ENCODE measurements around the gene RGS1.
A peak's percentile ranks its signal among the peaks of the same experiment; 100 is the strongest.

Gene RGS1

GRCh38 chr1:192575499-192576189 lies at the start of gene RGS1:
RGS1 (plus strand) TSS chr1:192575773; CDS start chr1:192575793, 20 bp downstream.
- DNase-seq (ENCODE audit: low read depth, low spot score): no peak

- no peak for DNase-seq (ENCODE audit: low read depth, low spot score)
Measured at GRCh38 chr1:192527111-192527795, 48.3 kb upstream of the RGS1 start.

GRCh38 chr1:192527950-192528349 lies 47.6 kb upstream of the RGS1 start:
- no peak for DNase-seq (ENCODE audit: low read depth, low spot score)

GRCh38 chr1:192529031-192529755 lies 46.4 kb upstream of the RGS1 start:
- no peak for DNase-seq (ENCODE audit: low read depth, low spot score)

- no peak for DNase-seq (ENCODE audit: low read depth, low spot score)
Measured at GRCh38 chr1:192529811-192530210, 45.8 kb upstream of the RGS1 start.

- no peak for DNase-seq (ENCODE audit: low read depth, low spot score)
Measured at GRCh38 chr1:192530254-192530653, 45.3 kb upstream of the RGS1 start.

- peak; percentile 59 for DNase-seq (ENCODE audit: low read depth, low spot score)
Measured at GRCh38 chr1:192531037-192531703, 44.4 kb upstream of the RGS1 start.

- DNase-seq (ENCODE audit: low read depth, low spot score): no peak
Measured at GRCh38 chr1:192534666-192535065, 40.9 kb upstream of the RGS1 start.

- DNase-seq (ENCODE audit: low read depth, low spot score): no peak
Measured at GRCh38 chr1:192535916-192536664, 39.5 kb upstream of the RGS1 start.

- DNase-seq (ENCODE audit: low read depth, low spot score): no peak
Measured at GRCh38 chr1:192538407-192539296, 36.9 kb upstream of the RGS1 start.

- DNase-seq (ENCODE audit: low read depth, low spot score): peak; percentile 65
Measured at GRCh38 chr1:192539297-192540092, 36.1 kb upstream of the RGS1 start.

GRCh38 chr1:192543445-192543844 lies 32.1 kb upstream of the RGS1 start:
- DNase-seq (ENCODE audit: low read depth, low spot score): no peak

- no peak for DNase-seq (ENCODE audit: low read depth, low spot score)
Measured at GRCh38 chr1:192545896-192546521, 29.6 kb upstream of the RGS1 start.

GRCh38 chr1:192546596-192547190 lies 28.9 kb upstream of the RGS1 start:
- no peak for DNase-seq (ENCODE audit: low read depth, low spot score)

- DNase-seq (ENCODE audit: low read depth, low spot score): no peak
Measured at GRCh38 chr1:192547501-192547900, 28.1 kb upstream of the RGS1 start.

GRCh38 chr1:192549937-192550336 lies 25.6 kb upstream of the RGS1 start:
- DNase-seq (ENCODE audit: low read depth, low spot score): no peak

- DNase-seq (ENCODE audit: low read depth, low spot score): no peak
Measured at GRCh38 chr1:192550922-192551534, 24.5 kb upstream of the RGS1 start.

- no peak for DNase-seq (ENCODE audit: low read depth, low spot score)
Measured at GRCh38 chr1:192552760-192553191, 22.8 kb upstream of the RGS1 start.

Data from brain pericyte (primary cell).